Activated B cell treated with CpG ODN at 0.5 μM for 24 hours (primary cell): ENCODE measurements around the gene CUEDC1. TPM values are rescaled to one million over a fixed set of nuclear protein-coding genes. Genes with fewer than 3 reads are reported as not detected.

Experiments
- ATAC-seq: fragments of 200-7000 bp; cut with Tn5 transposase; one replicate; pipeline ENCODE4 v1.10.0; 2021; ENCODE audit warnings: low read depth, mild to moderate bottlenecking, moderate library complexity
- CTCF ChIA-PET: fragments of 350-600 bp; sonication (Branson Sonifier 250); formaldehyde crosslinking; loops from one replicate; lab custom pipeline; 2021; ENCODE audit warnings: antibody characterized with exemption; lab: Charles Lee
- POLR2A ChIA-PET: fragments of 350-600 bp; sonication (Branson Sonifier 250); formaldehyde crosslinking; loops from one replicate; lab custom pipeline; 2021; ENCODE audit warnings: antibody characterized with exemption; lab: Charles Lee
- DNase-seq: peaks from one replicate; pipeline ENCODE4 v3.0.0; 2022
- H3K27ac Mint-ChIP-seq: one replicate; pipeline ENCODE4 v1.8.0; 2020; ENCODE audit warnings: mixed read lengths
- H3K27me3 Mint-ChIP-seq: one replicate; pipeline ENCODE4 v1.8.0; 2021; ENCODE audit warnings: mixed read lengths
- H3K36me3 Mint-ChIP-seq: one replicate; pipeline ENCODE4 v1.8.0; 2021; ENCODE audit warnings: low read depth, mixed read lengths
- H3K4me1 Mint-ChIP-seq: one replicate; pipeline ENCODE4 v1.8.0; 2021; ENCODE audit warnings: mixed read lengths
- H3K4me3 Mint-ChIP-seq: one replicate; pipeline ENCODE4 v1.8.0; 2020; ENCODE audit warnings: mild to moderate bottlenecking, mixed read lengths
- H3K9me3 Mint-ChIP-seq: one replicate; pipeline ENCODE4 v1.8.0; 2020; ENCODE audit warnings: mixed read lengths
- CTCF ChIP-seq: fragments of 200-600 bp; IDR thresholded peaks from one replicate; pipeline ENCODE4 v1.8.0; 2022; ENCODE audit warnings: antibody characterized with exemption, mild to moderate bottlenecking
- intact Hi-C: fragments of 100-400 bp; cut with micrococcal nuclease; formaldehyde crosslinking; loops from one replicate; pipeline ENCODE4 v1.15.1; 2024
- total RNA-seq: library from RNA; stranded (reverse); gene quantifications from 2 replicates; pipeline ENCODE4 v1.2.3, GENCODE V29; 2022

CUEDC1 gene
- total RNA-seq, 1 donor from 2014 or later: not detected

- Mint-ChIP-seq H3K27me3 (peaks cover 32% of the 10 kb centered on the region), H3K36me3 (no peaks in the 10 kb centered on the region), H3K4me1 (no peaks in the 10 kb centered on the region), H3K4me3 (no peak overlapping the region), H3K27ac (no peak overlapping the region), H3K9me3 (no peaks in the 10 kb centered on the region)
- DNase-seq (no peak), ATAC-seq (no peak)
- intact Hi-C loops: no loop called here
- CTCF ChIA-PET: interaction anchor here (1.5 kb wide), 1 partner anchor 86 kb away, joined by 7 read pairs; no protein-coding TSS in a partner anchor
- TF ChIP-seq CTCF: no peak
- POLR2A ChIA-PET: interaction anchor here (0.5 kb wide), 1 partner anchor 13 kb away, joined by 3 read pairs; no protein-coding TSS in a partner anchor
Observed at GRCh38 chr17:57914273-57915142, 40.7 kb downstream of the CUEDC1 start.

- no peak overlapping the region for H3K27ac Mint-ChIP-seq
- no peaks in the 10 kb centered on the region for H3K9me3 Mint-ChIP-seq
Observed at GRCh38 chr17:57913575-57914272, 41.5 kb downstream of the CUEDC1 start.

GRCh38 chr17:57911834-57912673 lies 43.2 kb downstream of the CUEDC1 start:
- ATAC-seq (no peak), DNase-seq (no peak)
- H3K9me3 Mint-ChIP-seq: no peaks in the 10 kb centered on the region
- POLR2A ChIA-PET: no interaction called here
- H3K4me3 Mint-ChIP-seq: no peak overlapping the region
- no peaks in the 10 kb centered on the region for H3K36me3 Mint-ChIP-seq
- no peak for TF ChIP-seq CTCF
- CTCF ChIA-PET: no interaction called here
- peaks cover 40% of the 10 kb centered on the region for H3K27me3 Mint-ChIP-seq
- no peak overlapping the region for H3K27ac Mint-ChIP-seq
- intact Hi-C loops: no loop called here
- no peaks in the 10 kb centered on the region for H3K4me1 Mint-ChIP-seq

More at GRCh38 chr17:57913575-57914272, 41.5 kb downstream of the CUEDC1 start:
- no peaks in the 10 kb centered on the region for H3K36me3 Mint-ChIP-seq
- no peak for TF ChIP-seq CTCF
- peaks cover 35% of the 10 kb centered on the region for H3K27me3 Mint-ChIP-seq
- DNase-seq: no peak
- no peak overlapping the region for H3K4me3 Mint-ChIP-seq
- intact Hi-C loops: no loop called here
- H3K4me1 Mint-ChIP-seq: no peaks in the 10 kb centered on the region
- no peak for ATAC-seq
- CTCF ChIA-PET: no interaction called here
- POLR2A ChIA-PET: no interaction called here

GRCh38 chr17:57910462-57911420 lies 44.5 kb downstream of the CUEDC1 start:
- no peaks in the 10 kb centered on the region for H3K36me3 Mint-ChIP-seq
- POLR2A ChIA-PET: no interaction called here
- no peak for DNase-seq
- no peak for ATAC-seq
- peaks cover 46% of the 10 kb centered on the region for H3K27me3 Mint-ChIP-seq
- TF ChIP-seq CTCF: no peak
- intact Hi-C loops: no loop called here
- H3K4me3 Mint-ChIP-seq: no peak overlapping the region
- CTCF ChIA-PET: no interaction called here
- H3K9me3 Mint-ChIP-seq: no peaks in the 10 kb centered on the region
- no peak overlapping the region for H3K27ac Mint-ChIP-seq
- peaks cover 1% of the 10 kb centered on the region for H3K4me1 Mint-ChIP-seq
